NCI-H187 treated with DMSO at 0.1 percent for 48 hours (cell line): ENCODE results near the gene MAD1L1.

Experiments used
- DNase-seq: peaks from one replicate; lab custom pipeline; 2025; lab: John Stamatoyannopoulos, UW

The MAD1L1 gene

DNA sequence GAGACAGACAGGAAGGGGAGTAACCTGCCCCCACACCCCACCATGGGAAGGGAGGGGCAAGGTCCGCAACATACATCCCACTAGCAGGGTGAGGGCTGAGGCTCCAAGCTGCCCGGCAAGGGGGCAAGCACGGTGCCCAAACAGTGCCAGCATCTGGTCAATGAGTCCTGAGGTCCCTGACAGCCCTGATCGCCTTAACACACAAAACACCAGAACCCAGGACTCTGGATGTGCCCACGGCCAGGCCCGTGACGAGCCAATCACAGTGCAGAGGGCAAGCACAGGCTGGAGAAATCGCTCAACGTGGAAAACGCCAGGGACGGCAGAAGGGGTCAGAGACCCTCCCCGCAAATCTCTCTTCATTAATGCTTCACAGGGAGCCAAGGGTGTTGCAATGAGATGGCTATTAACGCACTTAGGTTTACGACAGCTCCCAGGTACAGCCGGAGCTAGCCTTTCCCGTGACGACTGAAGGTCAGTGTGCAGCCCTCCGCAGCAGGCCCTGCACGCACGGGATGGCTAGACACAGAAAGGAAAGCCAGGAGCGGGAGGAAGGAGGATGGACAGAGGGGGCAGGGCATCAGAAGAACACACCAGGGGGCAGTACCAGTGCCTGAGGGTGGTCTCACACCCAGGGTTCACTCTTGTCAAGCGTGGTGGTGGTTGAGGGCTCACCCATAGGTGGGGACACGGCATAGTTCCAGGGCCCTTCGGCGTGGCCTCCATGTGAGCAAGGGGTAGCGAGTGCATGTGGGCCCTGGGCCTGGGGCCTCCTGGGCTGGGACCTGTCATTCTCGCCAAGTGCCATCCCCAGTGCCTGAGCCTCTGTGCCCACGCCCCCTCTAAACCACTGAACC is 220.5 kb downstream of the MAD1L1 start:
- no peak for DNase-seq

DNA sequence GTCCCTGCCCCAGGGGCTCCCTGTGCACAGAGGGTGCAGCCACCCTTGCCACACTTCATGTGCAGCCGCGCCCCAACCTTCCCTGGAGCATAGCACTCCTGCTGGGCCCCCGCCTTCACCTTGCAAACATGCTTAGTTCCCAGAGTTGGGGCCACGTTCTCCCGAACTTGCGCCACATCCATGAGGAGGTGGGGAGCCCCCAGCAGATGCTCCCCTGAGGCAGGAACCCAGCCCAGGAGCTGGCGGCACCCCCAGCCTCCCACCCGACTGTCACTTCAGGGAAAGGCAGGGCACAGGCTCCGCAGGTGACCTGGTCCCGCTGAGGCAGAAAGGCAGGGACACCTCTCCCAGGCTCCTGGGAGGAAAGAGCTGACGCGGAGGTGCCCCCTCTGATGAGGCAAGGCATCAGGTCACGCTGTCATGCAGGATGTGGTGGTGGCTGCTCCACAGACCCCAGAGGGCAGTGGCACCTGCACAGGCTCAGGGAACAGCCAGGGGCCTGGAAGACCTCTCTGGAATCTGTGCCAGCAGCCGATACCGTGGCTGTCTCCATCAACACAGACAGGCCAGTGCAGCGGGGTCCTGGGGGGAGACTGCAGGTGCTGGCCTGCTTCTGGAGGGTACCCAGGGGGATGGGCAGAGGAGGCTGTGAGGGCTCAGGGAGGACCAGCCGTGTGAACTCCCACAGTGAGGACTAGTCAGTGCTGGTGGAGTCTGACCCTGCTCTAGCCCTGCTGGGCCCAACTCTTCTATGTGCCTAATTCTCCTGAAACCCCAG is 221.3 kb downstream of the MAD1L1 start:
- DNase-seq, result no peak

DNA sequence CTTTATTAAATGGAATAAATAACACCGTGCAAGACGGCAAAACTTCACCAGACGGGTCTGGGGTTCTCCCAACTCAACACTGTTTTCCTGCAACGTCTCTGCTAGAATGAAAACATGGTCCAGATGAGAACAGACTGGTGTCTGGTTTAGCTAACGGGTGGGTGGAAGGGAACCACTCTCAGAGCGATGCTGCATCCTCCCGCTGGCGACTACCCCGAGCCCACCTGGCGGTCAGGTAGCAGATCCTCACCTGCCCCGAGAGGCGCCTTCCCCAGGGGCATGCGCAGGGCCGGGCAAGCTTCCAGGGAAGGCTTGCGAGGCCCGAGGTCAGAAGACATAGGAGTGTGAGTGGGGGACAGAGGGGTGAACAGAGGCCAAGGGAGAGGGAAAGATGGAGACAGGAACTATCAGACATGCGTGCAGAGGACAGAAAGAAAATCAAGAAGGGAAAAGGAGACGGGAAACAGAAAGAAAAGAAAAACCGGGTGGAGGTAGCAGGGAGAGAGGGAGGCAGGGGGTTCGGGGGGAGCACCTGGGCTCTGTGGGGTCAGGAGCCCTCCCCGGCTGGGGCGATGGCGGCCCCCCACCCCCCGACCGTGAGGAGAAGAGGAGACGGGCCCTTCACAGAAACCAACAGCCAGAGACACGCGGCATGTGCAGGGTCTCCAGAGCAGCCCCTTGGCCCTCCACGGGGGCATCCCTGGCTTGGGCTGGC is 222.0 kb downstream of the MAD1L1 start:
- DNase-seq, result no peak

DNA sequence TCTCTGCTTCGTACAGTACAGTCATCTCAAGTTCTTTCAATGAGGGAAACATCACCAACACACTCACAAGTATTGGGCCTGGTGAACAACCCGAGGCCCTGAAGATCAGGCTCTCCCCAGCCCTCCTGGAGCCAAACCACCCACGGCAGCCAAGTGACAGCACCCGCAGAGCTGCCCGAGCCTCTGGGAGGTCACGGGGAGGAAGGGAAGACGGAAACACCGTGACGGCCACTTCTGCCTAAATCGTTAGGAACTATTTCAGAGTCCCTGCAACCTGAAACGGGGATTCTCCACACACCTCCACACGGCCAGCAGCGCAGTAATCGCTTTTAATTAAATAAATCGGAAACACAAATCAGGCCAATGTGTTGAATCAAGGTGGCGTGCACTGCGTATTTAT is 222.6 kb downstream of the MAD1L1 start:
- DNase-seq, result no peak

DNA sequence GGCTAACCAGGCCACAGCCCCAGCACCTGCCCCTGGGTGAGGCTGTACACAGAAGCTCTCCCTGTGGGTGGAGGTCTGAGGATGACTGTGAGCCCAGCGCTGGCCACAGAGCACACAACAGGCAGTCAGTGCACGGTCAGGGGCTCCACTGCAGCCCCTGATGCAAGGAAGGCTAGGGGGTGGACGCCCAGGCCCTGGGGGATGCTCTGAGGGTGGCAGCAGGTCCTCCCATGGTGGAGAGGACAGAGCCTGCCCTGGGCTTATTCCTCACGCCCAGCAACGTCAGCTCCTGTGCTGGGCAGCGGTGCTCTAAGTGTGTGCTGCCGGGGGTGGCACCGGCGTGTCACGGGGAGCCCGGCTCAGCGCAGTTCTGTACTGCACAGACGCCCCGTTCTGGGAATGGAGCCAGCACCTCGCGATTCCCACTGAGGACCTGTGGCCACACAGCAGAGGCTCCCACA is 223.2 kb downstream of the MAD1L1 start:
- no peak for DNase-seq

DNA sequence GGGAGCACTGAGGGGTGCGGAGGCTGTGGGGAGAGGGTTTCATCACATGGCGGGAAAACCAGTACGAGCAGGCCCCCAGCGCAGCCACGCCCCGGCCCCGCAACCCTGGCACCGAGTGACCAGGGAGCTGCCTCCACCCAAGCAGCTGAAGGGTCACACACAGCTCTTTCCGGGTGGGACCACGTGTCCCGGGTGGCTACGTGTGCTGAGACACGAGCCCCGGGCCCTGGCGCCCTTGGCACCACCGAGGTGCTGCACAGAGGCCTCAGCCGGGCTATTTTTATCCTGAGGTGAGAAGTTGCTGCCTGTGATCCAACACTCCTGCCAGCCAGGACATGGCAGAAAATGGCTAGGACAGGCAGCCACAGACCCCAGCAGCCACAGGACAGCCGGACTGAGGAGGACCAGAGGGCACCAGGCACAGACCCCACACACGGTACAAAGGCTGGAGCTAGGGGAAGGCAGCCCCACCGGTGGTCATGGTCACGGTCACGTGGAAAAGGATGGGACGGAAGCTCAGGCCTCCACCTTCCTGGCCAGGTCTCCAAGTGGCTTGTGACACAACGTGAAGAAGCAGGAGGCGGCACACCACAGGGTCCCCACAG is 223.7 kb downstream of the MAD1L1 start:
- no peak for DNase-seq

DNA sequence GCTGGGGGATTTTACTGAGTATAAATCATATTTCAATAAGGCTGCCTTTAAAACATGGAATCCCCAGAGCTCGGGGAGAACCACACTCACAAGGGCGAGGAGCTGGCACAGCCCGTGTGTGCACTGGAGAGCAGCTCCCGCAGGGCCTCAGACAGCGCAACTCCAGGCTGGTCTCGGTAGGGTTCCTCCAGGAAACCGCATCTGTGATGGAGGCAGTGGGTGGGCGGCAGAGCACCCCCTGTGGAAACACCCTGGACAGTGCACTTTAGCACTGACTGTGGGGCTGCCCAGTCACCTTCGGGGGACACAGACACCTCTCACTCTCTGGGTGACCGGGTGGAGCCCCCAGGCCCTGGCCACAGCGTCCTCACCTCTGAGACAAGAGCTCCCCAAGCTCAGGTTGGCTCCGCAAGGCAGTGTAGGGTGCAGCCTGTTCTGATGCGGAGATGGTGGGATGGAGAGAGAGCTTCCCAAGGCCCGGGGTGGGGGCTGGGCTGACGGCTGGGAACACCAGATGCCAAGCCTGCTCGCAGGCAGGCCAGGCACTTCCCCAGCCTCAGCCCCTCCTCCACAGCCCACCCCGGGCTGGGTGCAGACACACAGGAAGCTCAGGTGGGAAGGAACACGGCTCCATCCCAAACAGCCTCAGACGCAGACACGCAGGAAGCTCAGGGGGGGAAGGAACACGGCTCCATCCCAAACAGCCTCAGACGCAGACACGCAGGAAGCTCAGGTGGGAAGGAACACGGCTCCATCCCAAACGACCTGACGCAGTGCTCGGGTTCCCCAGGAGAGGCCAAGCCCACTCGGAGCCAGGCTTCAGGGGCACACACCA is 224.4 kb downstream of the MAD1L1 start:
- no peak for DNase-seq

DNA sequence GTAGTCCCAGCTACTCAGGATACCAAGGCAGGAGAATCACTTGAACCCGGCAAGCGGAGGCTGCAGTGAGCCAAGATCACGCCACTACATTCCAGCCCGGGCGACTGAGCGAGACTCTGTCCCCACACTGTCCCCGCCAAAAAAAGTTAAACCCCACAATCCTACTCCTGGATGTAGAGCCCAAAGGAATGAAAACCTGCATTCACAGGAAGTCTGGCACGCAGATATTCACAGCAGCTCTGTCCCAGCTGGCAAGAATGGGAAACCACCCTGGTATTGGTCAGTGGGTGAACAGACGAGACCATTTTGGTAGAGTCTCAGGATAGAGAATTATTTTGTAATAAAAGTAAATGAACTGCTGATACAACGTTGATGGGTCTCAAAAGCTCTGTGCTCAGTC is 225.2 kb downstream of the MAD1L1 start:
- DNase-seq, result no peak

DNA sequence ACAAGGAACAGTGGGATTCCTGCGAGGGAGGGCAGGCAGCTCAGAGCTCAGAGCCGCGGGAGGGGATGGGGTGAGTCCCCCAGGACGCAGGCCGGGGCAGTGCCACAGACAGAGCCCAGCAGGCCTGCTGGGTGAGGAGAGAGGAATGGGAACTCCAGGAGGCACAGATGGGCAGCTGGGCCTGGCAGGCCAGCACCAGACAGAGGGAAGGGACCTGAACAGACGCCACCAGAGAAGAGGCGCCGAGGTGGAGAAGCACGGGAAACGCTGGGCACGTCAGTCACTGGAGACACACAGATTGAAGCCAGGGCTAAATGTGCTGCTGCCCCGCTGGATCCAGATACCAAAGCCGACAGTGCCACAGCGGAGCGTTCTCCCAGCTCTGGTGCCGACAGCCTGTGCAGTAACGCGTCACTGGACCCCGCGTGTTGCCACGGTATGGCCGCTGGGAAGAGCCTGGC is 225.8 kb downstream of the MAD1L1 start:
- no peak for DNase-seq

DNA sequence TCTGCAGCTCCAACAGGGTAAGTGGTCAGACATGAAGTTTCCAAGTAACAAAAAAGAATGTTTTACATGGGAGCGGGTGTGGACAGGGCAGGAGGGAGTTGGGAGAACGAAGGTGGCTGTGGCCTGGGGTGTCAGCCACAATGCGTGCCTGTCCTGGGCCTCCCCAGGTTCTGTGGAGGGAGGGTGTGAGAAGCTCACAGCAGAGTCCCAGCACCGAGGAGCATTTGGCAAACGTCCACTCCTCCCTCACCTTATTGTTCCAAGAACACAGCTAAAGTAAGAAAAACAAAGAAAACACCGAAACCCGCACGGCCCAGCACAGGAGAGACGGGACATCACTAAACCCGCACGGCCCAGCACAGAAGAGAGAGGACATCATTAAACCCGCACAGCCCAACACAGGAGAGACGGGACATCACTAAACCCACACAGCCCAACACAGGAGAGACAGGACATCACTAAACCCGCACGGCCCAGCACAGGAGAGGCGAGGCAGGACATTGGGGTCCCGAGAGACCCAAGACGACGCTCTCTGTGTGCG is 226.4 kb downstream of the MAD1L1 start:
- no peak for DNase-seq

DNA sequence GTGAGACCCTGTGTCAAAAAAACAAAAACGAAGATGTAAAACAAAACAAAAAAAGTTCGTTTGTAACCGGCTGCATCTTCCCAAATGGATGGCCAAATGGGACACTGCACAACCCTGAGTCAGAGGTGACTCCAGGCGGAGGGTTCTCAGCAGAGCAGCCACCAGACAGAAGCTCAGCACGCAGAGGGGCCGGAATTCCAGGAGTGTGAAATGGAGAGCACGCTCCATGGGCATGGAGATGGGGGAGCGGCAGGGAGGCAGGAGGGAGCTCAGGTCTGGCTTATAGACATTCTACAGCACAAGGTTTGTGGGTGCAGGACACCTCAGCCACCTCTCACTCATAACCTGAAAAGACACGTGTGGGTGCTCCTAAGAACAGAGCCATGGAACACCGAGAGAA is 227.0 kb downstream of the MAD1L1 start:
- DNase-seq, result no peak

DNA sequence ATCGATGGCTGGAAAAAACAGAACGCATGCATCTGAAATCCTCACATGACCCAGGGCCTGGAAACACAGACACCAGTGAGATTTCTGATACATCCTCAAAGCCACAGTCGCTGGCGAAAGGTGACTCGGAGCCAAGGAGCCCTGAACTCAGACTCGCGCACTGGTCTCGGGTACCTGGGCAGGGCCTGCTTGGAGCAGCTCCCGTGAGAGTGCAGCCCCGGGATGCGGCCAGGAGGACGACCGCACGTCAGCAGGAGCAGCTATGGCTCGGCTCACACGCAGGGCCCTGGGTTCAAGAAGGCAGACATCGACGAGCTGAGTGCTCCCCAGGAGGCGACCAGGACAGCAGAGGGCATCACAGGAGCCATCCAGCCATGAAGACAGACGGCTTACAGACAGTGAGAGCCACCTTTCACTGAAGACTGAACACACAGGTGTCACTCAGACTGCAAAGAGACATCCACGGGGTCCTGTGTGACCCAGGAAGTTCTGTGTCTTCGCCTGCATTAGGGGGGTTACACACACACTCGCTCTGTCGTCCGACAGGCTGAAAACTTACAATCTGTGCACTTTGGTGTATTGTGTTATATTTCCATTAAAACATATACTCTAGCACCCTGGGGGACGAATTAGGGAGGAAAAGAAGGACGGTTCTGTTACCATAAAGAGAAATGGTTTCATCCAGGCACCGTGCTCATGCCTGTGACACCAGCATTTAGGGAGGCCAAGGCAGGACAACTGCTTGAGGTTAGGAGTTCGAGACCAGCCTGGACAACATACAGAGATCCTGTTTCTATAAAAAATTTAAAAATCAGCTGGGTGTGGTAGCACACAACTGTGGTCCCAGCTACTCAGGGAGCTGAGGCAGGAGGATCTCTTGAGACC is 227.7 kb downstream of the MAD1L1 start:
- no peak for DNase-seq

DNA sequence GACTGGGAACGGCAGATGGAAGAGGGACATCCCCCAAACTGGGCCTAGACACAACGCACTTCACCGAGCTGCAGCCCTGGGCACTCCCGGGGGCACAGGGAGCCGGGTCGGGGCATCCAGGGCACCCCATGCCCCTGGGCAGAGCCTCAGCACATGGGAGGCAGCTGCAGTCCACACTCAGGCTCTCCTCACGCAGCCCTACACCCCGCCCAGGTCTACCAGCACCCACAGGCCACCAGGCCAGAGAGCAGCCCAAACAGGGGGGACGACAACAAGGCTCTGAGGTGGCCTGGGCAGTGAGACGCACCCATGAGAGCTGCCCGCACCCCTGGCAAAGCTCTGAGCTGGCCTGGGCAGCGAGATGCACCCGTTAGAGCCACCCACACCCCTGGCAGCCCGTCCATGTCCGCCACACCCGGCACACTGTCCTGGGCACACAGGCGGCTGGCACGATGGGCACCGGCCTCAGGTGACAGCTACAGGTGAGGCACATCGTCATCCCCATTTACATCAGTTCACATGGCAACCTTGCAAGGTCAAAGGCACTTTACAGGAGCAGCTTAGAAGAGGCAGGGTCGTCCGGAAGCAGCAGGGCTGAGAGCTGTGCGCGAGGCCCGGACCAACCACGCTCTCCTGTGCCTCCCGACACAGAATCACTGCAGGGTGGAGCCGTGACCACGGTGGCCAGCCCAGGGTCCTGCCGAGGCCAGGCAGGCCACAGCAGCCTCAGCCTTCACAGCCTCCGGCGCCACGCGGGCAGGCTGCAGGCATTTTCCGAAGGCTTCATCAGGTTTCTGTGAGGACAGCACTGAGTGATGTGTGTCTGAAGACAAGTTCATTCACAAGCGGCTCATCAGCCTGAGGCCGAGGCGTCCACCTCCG is 228.6 kb downstream of the MAD1L1 start:
- no peak for DNase-seq

DNA sequence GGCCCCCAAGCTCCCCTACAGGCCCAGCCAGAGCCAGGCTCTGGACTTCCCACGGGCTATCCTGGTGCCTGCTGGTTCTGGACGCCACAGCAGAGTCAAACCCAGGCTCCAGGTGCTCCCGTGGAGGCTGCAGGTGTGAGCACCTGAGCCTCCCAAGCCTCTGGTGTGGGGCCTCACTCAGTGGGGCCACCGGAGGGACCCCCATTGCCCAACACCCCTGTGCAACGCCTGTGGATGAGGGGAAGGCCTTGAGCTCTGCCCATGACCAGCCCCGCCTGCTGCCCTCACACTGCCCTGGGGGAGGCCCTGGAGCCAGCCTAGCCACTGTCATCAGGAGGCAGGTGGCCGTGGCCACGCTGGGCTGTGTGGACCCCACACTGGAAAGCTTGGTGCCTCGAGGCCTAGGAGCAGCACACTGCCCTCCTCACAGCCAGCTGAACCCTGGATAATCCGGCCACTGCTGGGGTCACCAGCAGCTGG is 229.3 kb downstream of the MAD1L1 start:
- no peak for DNase-seq

DNA sequence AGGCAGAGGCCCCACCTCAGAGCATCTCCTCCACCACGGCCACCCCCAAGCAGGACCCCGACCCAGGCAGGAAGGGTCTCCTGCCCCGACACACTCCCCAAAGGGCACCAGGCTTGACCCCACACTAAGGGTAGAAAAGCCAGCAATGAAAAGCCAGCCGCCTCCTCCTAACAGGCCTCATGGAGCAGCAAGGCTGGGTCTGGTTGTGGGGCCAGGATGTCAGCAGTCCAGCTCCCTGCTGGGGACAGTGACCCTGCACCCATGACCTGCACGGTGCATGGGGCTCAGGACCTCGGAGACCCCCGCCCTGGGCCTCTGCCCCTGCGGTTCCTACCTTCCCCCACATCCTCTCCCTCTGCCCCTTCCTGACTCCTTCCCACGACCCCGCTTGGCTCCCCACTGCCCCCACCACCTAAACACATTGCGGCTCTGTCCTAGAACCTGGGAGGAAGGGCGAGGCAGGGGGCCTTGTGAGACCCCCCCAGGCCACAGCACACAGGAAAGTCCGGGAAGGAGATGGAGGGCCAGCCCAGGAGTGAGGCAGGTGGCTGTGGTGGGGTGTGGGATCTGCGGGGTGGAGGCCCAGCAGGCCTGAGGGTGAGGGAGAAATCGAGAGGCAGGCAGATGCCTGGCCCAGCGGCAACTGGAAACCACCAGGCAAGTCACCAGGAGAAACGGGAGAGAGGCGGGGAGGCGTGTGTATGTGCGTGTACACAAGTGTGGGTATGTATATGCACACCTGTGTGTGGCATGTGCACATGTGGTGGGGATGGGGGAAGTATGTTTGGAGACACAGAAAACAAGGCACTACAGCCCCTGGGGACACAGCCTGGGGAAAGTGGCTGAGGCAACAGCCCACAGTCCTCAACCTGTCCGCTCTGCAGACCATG is 229.9 kb downstream of the MAD1L1 start:
- no peak for DNase-seq

DNA sequence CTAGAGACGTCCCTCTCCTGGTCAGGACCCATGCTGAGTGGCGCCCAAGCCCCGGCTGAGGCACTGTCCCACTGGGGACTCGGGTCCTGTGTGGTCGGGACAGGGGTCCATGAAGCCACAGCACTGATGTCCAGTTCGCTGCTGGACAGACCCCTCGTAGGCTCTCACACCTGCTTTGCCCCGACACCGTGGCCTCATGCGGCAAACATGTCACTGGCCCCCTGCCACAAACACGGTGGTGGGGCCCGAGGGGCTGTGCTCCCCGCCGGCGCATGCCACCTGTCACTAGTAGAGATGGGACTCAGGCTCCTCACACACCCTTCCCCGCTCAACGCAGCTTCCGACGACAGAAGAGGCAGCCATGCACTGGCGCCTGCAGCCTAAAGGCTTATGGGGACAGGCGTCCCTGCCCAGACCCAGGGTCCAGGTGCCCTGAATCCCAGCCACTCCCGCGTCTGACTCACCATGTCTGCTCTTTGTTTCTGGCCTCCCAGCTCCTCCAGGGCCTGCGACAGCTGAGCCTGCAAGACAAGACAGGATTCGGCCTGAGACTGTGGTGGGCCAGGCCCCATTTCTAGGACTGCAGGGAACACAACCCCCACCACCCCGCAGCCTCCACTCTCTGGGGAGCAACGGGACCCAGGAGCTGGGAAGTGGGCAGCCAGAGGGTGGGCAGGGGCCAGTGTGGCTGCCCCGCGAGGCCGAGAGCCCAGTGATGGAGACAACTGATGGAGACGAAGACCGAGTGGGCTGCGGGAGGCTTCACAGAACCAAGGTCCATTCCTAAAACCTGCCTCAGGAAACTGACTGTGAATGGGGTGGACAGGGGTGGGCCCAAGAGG is 230.9 kb downstream of the MAD1L1 start:
- DNase-seq, result no peak
